A549 (cell line): ENCODE measurements around the gene SLIT1. TPM values are rescaled to one million over a fixed set of nuclear protein-coding genes. Genes with fewer than 3 reads are reported as not detected.
A peak's percentile ranks its signal among the peaks of the same experiment; 100 is the strongest.

Experiments
- ATAC-seq, 2 experiments: fragments of 200-7000 bp in 1 of 2; fragments of >200 bp in 1 of 2; cut with Nextera tagmentation in 1 of 2; cut with Tn5 transposase in 1 of 2; 3 replicates each; pipeline versions ENCODE4 v1.8.0 to v1.9.1; 2018 to 2020; ENCODE audit warnings: mild to moderate bottlenecking in 1 of 2, moderate library complexity in 1 of 2
- CTCF ChIA-PET: fragments of 300-600 bp; sonication (Branson Sonifier 250); formaldehyde crosslinking; extraction: SDS; loops from one replicate; lab custom pipeline; 2021; ENCODE audit warnings: antibody characterized with exemption, inconsistent platforms; lab: Yijun Ruan, JAX
- POLR2A ChIA-PET: fragments of 350-600 bp; formaldehyde crosslinking; extraction: SDS; loops from one replicate; lab custom pipeline; 2021; ENCODE audit warnings: antibody characterized with exemption, inconsistent platforms; lab: Yijun Ruan, JAX
- DNase-seq, 2 experiments: peaks; one replicate each; pipeline versions ENCODE4 v3.0.0 to v3.0.0-alpha.2; 2011 to 2016; ENCODE audit warnings: low read depth in 1 of 2, low spot score in 1 of 2
- FAIRE-seq: peaks from 2 replicates; lab custom pipeline; 2011; peaks lifted over from hg19 to GRCh38; lab: Jason Lieb, UNC
- H3K27ac ChIP-seq, 2 experiments: fragments of >200 bp; sonication (Bioruptor Twin); formaldehyde crosslinking; 3 replicates each; pipeline ENCODE4 v1.5.1; 2016 to 2017
- H3K4me1 ChIP-seq: fragments of >200 bp; sonication (Bioruptor Twin); formaldehyde crosslinking; 3 replicates; pipeline ENCODE4 v1.6.1; 2016
- H3K4me2 ChIP-seq: fragments of >200 bp; sonication (Bioruptor Twin); formaldehyde crosslinking; 3 replicates; pipeline ENCODE4 v1.6.1; 2016
- H3K4me3 ChIP-seq: fragments of >200 bp; sonication (Bioruptor Twin); formaldehyde crosslinking; 3 replicates; pipeline ENCODE4 v1.5.1; 2016
- H3K9me3 ChIP-seq: fragments of >200 bp; sonication (Bioruptor Twin); formaldehyde crosslinking; 3 replicates; pipeline ENCODE4 v1.6.1; 2016
- BCL3 ChIP-seq: fragments of >200 bp; sonication (Bioruptor Twin); formaldehyde crosslinking; IDR thresholded peaks from 3 replicates; pipeline ENCODE4 v1.6.1; 2016
- BHLHE40 ChIP-seq: IDR thresholded peaks from 2 replicates; pipeline ENCODE4 v1.6.1; 2012; ENCODE audit warnings: low read depth, low read length, inconsistent platforms
- CEBPB ChIP-seq, 2 experiments: fragments of >200 bp in 1 of 2; sonication (Bioruptor Twin) in 1 of 2; formaldehyde crosslinking in 1 of 2; IDR thresholded peaks; 2 replicates each; pipeline ENCODE4 v1.6.1; 2012 to 2016
- EHF ChIP-seq: fragments of 250-450 bp; sonication (Bioruptor Pico); IDR thresholded peaks from 2 replicates; pipeline ENCODE4 v1.5.0; 2020; ENCODE audit warnings: mild to moderate bottlenecking
- EP300 ChIP-seq, 2 experiments: fragments of >200 bp; sonication (Bioruptor Twin); formaldehyde crosslinking; IDR thresholded peaks; 2 replicates in 1 of 2; 3 replicates in 1 of 2; pipeline ENCODE4 v1.6.1; 2016 to 2017
- HES2 ChIP-seq: fragments of >200 bp; sonication (Bioruptor Twin); formaldehyde crosslinking; IDR thresholded peaks from 2 replicates; pipeline ENCODE4 v1.6.1; 2016
- HEYL ChIP-seq: fragments of 250-450 bp; sonication (Bioruptor Pico); IDR thresholded peaks from 2 replicates; pipeline ENCODE4 v1.8.0; 2021; ENCODE audit warnings: mild to moderate bottlenecking, moderate library complexity
- HOXB13 ChIP-seq: fragments of 250-450 bp; sonication (Bioruptor Pico); IDR thresholded peaks from 2 replicates; pipeline ENCODE4 v1.5.0; 2020; ENCODE audit warnings: low read depth, mild to moderate bottlenecking, moderate library complexity
- HOXB5 ChIP-seq: fragments of 250-450 bp; sonication (Bioruptor Pico); IDR thresholded peaks from 2 replicates; pipeline ENCODE4 v1.5.0; 2020; ENCODE audit warnings: mild to moderate bottlenecking, moderate library complexity
- KDM1A ChIP-seq: fragments of 200-600 bp; sonication (generic); IDR thresholded peaks from 2 replicates; pipeline ENCODE4 v1.6.1; 2016; ENCODE audit warnings: low read depth, mild to moderate bottlenecking
- MAX ChIP-seq: IDR thresholded peaks from 2 replicates; pipeline ENCODE4 v1.6.1; 2012
- MAZ ChIP-seq: fragments of 150-350 bp; IDR thresholded peaks from 2 replicates; pipeline ENCODE4 v1.6.1; 2014; ENCODE audit warnings: antibody characterized with exemption, low read depth, low read length, borderline replicate concordance
- NR3C1 ChIP-seq: fragments of >200 bp; sonication (Bioruptor Twin); formaldehyde crosslinking; IDR thresholded peaks from 3 replicates; pipeline ENCODE4 v1.6.1; 2017
- POLR2A ChIP-seq: IDR thresholded peaks from 2 replicates; pipeline ENCODE4 v1.6.1; 2012; ENCODE audit warnings: mild to moderate bottlenecking, low read length
- POLR2AphosphoS2 ChIP-seq: conservative IDR thresholded peaks from 2 replicates; pipeline ENCODE4 v1.6.1; 2012; ENCODE audit warnings: low read length, improper control_type of control experiment, inconsistent platforms
- RAD21 ChIP-seq, 2 experiments: fragments of >200 bp in 1 of 2; sonication (Bioruptor Twin) in 1 of 2; formaldehyde crosslinking in 1 of 2; IDR thresholded peaks in 1 of 2; conservative IDR thresholded peaks in 1 of 2; 2 replicates in 1 of 2; 3 replicates in 1 of 2; pipeline ENCODE4 v1.6.1; 2012 to 2018; ENCODE audit warnings: inconsistent platforms in 1 of 2
- TP53 ChIP-seq: fragments of 250-450 bp; sonication (Bioruptor Pico); IDR thresholded peaks from 2 replicates; pipeline ENCODE4 v1.5.0; 2021; ENCODE audit warnings: mild to moderate bottlenecking, moderate library complexity
- ZC3H11A ChIP-seq: fragments of 450-650 bp; IDR thresholded peaks from 2 replicates; pipeline ENCODE4 v1.6.1; 2014; ENCODE audit warnings: antibody characterized with exemption, mild to moderate bottlenecking
- ZFP36 ChIP-seq: fragments of 450-650 bp; IDR thresholded peaks from 2 replicates; pipeline ENCODE4 v1.6.1; 2014; ENCODE audit warnings: borderline replicate concordance; ENCODE audit not compliant: partially characterized antibody
- ZNF302 ChIP-seq: fragments of 250-450 bp; sonication (Bioruptor Pico); IDR thresholded peaks from 2 replicates; pipeline ENCODE4 v1.9.0; 2021; ENCODE audit warnings: inconsistent platforms, mild to moderate bottlenecking, moderate library complexity
- WGBS: methylation state at CpG from one replicate; pipeline ENCODE4 v1.1.6; 2017; ENCODE audit errors: missing lambda C conversion rate; 5-methylcytosine and 5-hydroxymethylcytosine counted together
- polyA plus RNA-seq, 4 experiments: library from polyadenylated mRNA; depleted of rRNA in 3 of 4; stranded (reverse); fragments of >200 nt; fragmentation: RNase III in 1 of 4; extraction: RNeasy Plus Mini Kit Qiagen cat#74134 plus additional on column Dnase treatment in 1 of 4; gene quantifications; 2 replicates in 3 of 4; 3 replicates in 1 of 4; pipeline ENCODE4 v1.2.3, GENCODE V29; 2011 to 2017
- TF ChIP-seq, protein P1 (sequence below): fragments of 250-450 bp; sonication (Bioruptor Pico); IDR thresholded peaks from 2 replicates; pipeline ENCODE4 v1.5.0; 2021; ENCODE audit warnings: mild to moderate bottlenecking, moderate library complexity, borderline replicate concordance
- TF ChIP-seq, protein P2 (sequence below): fragments of 450-650 bp; IDR thresholded peaks from 2 replicates; pipeline ENCODE4 v1.6.1; 2014; ENCODE audit warnings: antibody characterized with exemption

SLIT1 gene
- polyA plus RNA-seq, 2 of the 4 experiments (the other 2 are of a cell fraction) = 0.05 to 0.09 TPM

DNA sequence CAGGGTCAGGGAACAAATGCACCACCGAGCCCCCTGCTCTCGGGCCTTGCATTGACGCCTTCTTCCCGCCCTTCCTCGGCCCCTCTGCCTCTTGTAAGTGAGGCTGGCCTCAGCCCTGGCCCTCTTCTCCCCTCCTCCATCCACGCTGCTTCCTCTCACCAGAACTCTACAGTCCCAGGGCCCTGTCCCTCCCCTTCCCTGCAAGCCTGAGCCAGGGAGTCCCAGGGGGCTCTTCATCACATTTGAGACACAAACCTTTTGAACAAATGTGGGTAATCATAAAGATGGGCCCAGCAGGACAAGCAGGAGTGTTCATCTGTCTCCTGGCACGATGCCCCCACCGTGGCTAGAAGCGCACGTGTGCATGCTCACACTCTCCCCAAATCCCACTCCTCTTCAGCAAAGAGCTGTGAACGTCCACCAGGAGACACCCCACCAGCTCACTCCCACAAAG is 57.7 kb downstream of the SLIT1 start (continued):
- TF ChIP-seq HOXB13 (CRISPR knock-in tag) = no peak
- no peak for TF ChIP-seq MAZ
- TF ChIP-seq POLR2AphosphoS2 = no peak
- no peak for TF ChIP-seq ZC3H11A
- TF ChIP-seq ZFP36 = no peak

DNA sequence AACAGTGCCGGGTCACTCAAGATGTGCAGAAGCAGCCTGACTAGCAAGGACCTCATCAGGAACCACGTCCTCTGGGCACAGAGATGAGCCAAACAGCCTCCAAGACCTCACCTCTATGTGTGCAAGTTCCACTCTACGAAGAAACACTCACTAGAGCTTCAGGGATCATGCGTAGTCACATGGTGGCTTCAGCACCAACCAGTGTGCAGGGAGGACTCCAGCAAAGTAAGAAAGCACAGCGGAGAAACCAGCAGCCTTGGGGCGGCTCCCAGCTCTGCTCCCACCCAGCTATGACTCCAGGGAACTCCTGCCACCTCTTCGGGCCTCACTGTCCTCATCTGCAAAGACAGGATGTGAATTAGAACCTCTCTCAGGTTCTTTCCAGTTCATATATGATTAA is 58.2 kb downstream of the SLIT1 start:
- DNase-seq (no peak), ATAC-seq (peak; percentile 23 to 63; a peak in 4 of 6 replicates), FAIRE-seq (no peak)
- Histone ChIP-seq H3K4me3 (no peak overlapping the region), H3K27ac (no peak overlapping the region), H3K4me1 (no peaks in the 10 kb centered on the region), H3K9me3 (no peaks in the 10 kb centered on the region), H3K4me2 (no peak overlapping the region)
- ChIA-PET CTCF (interaction anchor here (1.2 to 3.6 kb wide), 5 partner anchors 9 to 107 kb away, joined by 4 to 19 read pairs (median 4); no protein-coding TSS in a partner anchor), POLR2A (no interaction called here)
- no peak for TF ChIP-seq EHF (CRISPR knock-in tag)
- TF ChIP-seq EP300 (IDR thresholded peaks at IDR 0.05) = no peak
- TF ChIP-seq TP53 (CRISPR knock-in tag) = no peak
- no peak for TF ChIP-seq NR3C1
- TF ChIP-seq, protein P1, sequence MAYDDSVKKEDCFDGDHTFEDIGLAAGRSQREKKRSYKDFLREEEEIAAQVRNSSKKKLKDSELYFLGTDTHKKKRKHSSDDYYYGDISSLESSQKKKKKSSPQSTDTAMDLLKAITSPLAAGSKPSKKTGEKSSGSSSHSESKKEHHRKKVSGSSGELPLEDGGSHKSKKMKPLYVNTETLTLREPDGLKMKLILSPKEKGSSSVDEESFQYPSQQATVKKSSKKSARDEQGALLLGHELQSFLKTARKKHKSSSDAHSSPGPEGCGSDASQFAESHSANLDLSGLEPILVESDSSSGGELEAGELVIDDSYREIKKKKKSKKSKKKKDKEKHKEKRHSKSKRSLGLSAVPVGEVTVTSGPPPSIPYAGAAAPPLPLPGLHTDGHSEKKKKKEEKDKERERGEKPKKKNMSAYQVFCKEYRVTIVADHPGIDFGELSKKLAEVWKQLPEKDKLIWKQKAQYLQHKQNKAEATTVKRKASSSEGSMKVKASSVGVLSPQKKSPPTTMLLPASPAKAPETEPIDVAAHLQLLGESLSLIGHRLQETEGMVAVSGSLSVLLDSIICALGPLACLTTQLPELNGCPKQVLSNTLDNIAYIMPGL (CRISPR knock-in tag) = no peak
- no peak for TF ChIP-seq CEBPB (IDR thresholded peaks at IDR 0.05)
- no peak for TF ChIP-seq HOXB5 (CRISPR knock-in tag)
- TF ChIP-seq ZNF302 (CRISPR knock-in tag) = no peak
- TF ChIP-seq BCL3 = no peak
- TF ChIP-seq KDM1A = no peak
- TF ChIP-seq HES2 = no peak
- TF ChIP-seq, protein P2, sequence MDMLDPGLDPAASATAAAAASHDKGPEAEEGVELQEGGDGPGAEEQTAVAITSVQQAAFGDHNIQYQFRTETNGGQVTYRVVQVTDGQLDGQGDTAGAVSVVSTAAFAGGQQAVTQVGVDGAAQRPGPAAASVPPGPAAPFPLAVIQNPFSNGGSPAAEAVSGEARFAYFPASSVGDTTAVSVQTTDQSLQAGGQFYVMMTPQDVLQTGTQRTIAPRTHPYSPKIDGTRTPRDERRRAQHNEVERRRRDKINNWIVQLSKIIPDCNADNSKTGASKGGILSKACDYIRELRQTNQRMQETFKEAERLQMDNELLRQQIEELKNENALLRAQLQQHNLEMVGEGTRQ = no peak
- no peak for TF ChIP-seq HEYL
- TF ChIP-seq RAD21 (conservative IDR thresholded peaks at IDR 0.05 in 1 of 2, IDR thresholded peaks at IDR 0.05 in 1 of 2) = no peak
- TF ChIP-seq MAX = no peak
- TF ChIP-seq POLR2A = no peak
- TF ChIP-seq BHLHE40 = no peak
- WGBS = 42% methylated on average over 6 of the region's 7 CpGs

- H3K4me3 ChIP-seq = no peak overlapping the region
- ATAC-seq (no peak), DNase-seq (no peak), FAIRE-seq (no peak)
- 29% methylated on average over 5 of the region's 5 CpGs for WGBS
- TF ChIP-seq EP300 (IDR thresholded peaks at IDR 0.05) = no peak
- no peaks in the 10 kb centered on the region for H3K9me3 ChIP-seq
- CTCF ChIA-PET = interaction anchor here (0.7 to 1.9 kb wide), 8 partner anchors 16 to 746 kb away, joined by 3 to 6 read pairs (median 4); no protein-coding TSS in a partner anchor
- H3K4me2 ChIP-seq = no peak overlapping the region
- no peaks in the 10 kb centered on the region for H3K4me1 ChIP-seq
- POLR2A ChIA-PET = no interaction called here
- no peak overlapping the region for H3K27ac ChIP-seq
These were observed 61.5 kb downstream of the SLIT1 start for GRCh38 chr10:97124211-97124610.
